ENCODE results near the gene PILRA. TPM values are rescaled to one million over a fixed set of nuclear protein-coding genes. Genes with fewer than 3 reads are reported as not detected.

Gene PILRA
- total and polyA plus RNA-seq, 2 of the 13 experiments (the other 11 are each of a cell fraction or from before 2014, with no cell fraction given), result 0.13 to 1.3 TPM

DNA sequence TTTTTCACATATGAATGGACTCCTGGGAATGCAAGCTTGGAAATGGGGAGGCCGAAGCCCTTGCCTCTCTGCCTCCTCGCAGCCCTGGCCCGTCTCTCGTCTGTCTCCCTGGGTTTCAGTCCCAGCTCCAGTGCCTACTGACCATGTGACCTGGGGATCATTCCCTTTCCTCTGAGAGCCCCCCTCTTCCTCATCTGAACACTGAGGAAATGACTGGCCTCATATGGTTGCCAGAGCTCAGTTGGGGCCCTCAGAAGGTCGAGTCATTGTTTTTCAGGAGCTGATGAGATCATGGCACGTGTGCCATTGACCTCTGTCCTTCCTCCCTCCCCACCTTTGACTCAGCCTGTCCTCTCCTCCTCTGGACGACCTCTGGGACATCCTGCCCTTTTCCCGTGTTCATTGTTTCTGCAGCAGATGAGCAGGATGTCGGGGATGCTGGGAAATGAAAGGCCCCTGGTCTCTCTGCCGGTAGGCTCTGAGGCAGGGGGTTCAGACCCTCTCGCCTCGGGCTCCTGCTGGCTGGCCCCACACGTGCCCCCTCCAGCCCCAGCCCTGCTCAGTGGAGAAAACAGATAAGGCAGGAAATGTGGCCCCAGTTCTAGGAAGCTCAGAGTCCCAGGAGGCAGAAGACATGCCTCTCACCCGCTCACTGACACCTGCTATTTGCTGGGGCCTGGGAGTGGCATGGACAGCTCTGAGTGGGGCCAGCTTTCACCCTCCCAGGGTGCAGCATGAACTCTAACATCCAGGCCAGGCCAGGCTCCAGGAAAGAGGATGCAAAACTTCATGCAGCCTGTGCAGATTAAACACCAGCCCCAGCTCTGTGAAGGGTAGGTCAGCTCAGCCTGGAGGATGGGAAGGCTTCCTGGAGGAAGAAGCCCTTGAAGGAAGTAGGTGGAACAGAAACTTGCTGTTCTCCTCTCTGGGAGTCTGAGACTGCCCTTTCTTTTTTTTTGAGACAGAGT, 71.3 kb downstream of the PILRA start (continued):
- TF ChIP-seq, protein P1, sequence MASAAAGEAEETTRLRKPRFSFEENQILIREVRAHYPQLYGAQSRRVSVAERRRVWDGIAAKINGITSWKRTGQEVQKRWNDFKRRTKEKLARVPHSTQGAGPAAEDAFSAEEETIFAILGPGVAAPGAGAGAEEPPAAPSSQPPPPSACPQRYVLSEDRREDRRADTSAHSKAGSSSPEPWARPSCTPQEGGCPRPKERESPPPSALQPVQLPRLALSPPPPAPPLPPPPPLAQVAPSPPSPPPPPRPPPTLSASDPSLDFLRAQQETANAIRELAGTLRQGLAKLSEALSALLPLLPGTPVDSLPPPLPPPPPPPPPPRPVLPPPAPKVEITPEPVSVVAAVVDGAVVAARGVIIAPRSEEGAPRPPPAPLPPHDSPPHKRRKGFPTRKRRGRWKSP (CRISPR knock-in tag; IDR thresholded peaks at IDR 0.05), result peak; percentile 66; the same call in 1 of the 2 replicates
- TF ChIP-seq, protein P2, sequence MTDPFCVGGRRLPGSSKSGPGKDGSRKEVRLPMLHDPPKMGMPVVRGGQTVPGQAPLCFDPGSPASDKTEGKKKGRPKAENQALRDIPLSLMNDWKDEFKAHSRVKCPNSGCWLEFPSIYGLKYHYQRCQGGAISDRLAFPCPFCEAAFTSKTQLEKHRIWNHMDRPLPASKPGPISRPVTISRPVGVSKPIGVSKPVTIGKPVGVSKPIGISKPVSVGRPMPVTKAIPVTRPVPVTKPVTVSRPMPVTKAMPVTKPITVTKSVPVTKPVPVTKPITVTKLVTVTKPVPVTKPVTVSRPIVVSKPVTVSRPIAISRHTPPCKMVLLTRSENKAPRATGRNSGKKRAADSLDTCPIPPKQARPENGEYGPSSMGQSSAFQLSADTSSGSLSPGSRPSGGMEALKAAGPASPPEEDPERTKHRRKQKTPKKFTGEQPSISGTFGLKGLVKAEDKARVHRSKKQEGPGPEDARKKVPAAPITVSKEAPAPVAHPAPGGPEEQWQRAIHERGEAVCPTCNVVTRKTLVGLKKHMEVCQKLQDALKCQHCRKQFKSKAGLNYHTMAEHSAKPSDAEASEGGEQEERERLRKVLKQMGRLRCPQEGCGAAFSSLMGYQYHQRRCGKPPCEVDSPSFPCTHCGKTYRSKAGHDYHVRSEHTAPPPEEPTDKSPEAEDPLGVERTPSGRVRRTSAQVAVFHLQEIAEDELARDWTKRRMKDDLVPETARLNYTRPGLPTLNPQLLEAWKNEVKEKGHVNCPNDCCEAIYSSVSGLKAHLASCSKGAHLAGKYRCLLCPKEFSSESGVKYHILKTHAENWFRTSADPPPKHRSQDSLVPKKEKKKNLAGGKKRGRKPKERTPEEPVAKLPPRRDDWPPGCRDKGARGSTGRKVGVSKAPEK (CRISPR knock-in tag; IDR thresholded peaks at IDR 0.05; ENCODE audit: borderline replicate concordance), result no peak
- no peak for TF ChIP-seq CBX1 (IDR thresholded peaks at IDR 0.05; ENCODE audit: low read depth)
- TF ChIP-seq ELF4 (CRISPR knock-in tag; IDR thresholded peaks at IDR 0.05; ENCODE audit: borderline replicate concordance), result peak; percentile 73
- no peak for TF ChIP-seq RAD21 (CRISPR knock-in tag; IDR thresholded peaks at IDR 0.05)
- TF ChIP-seq, protein P3, sequence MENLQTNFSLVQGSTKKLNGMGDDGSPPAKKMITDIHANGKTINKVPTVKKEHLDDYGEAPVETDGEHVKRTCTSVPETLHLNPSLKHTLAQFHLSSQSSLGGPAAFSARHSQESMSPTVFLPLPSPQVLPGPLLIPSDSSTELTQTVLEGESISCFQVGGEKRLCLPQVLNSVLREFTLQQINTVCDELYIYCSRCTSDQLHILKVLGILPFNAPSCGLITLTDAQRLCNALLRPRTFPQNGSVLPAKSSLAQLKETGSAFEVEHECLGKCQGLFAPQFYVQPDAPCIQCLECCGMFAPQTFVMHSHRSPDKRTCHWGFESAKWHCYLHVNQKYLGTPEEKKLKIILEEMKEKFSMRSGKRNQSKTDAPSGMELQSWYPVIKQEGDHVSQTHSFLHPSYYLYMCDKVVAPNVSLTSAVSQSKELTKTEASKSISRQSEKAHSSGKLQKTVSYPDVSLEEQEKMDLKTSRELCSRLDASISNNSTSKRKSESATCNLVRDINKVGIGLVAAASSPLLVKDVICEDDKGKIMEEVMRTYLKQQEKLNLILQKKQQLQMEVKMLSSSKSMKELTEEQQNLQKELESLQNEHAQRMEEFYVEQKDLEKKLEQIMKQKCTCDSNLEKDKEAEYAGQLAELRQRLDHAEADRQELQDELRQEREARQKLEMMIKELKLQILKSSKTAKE (CRISPR knock-in tag; IDR thresholded peaks at IDR 0.05; ENCODE audit: borderline replicate concordance), result peak; percentile 88
- TF ChIP-seq, protein P4, sequence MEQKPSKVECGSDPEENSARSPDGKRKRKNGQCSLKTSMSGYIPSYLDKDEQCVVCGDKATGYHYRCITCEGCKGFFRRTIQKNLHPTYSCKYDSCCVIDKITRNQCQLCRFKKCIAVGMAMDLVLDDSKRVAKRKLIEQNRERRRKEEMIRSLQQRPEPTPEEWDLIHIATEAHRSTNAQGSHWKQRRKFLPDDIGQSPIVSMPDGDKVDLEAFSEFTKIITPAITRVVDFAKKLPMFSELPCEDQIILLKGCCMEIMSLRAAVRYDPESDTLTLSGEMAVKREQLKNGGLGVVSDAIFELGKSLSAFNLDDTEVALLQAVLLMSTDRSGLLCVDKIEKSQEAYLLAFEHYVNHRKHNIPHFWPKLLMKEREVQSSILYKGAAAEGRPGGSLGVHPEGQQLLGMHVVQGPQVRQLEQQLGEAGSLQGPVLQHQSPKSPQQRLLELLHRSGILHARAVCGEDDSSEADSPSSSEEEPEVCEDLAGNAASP (CRISPR knock-in tag; IDR thresholded peaks at IDR 0.05; ENCODE audit: borderline replicate concordance), result peak; percentile 79; the same call in 1 of the 2 replicates
- no peak for TF ChIP-seq PCBP1 (IDR thresholded peaks at IDR 0.05; ENCODE audit: borderline replicate concordance, low read depth, low read length)
- TF ChIP-seq, protein P5, sequence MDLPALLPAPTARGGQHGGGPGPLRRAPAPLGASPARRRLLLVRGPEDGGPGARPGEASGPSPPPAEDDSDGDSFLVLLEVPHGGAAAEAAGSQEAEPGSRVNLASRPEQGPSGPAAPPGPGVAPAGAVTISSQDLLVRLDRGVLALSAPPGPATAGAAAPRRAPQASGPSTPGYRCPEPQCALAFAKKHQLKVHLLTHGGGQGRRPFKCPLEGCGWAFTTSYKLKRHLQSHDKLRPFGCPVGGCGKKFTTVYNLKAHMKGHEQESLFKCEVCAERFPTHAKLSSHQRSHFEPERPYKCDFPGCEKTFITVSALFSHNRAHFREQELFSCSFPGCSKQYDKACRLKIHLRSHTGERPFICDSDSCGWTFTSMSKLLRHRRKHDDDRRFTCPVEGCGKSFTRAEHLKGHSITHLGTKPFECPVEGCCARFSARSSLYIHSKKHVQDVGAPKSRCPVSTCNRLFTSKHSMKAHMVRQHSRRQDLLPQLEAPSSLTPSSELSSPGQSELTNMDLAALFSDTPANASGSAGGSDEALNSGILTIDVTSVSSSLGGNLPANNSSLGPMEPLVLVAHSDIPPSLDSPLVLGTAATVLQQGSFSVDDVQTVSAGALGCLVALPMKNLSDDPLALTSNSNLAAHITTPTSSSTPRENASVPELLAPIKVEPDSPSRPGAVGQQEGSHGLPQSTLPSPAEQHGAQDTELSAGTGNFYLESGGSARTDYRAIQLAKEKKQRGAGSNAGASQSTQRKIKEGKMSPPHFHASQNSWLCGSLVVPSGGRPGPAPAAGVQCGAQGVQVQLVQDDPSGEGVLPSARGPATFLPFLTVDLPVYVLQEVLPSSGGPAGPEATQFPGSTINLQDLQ (CRISPR knock-in tag; IDR thresholded peaks at IDR 0.05), result 0 out of 2 replicates have a peak, but pooled peaks have one; percentile 67
- TF ChIP-seq RNF2 (conservative IDR thresholded peaks at IDR 0.05; ENCODE audit: low read depth), result 0 out of 2 replicates have a peak, but pooled peaks have one; percentile 73
- TF ChIP-seq RBFOX2 (IDR thresholded peaks at IDR 0.05; ENCODE audit: low read depth, low read length), result peak; percentile 43; the same call in 1 of the 2 replicates
- TF ChIP-seq ZNF776 (CRISPR knock-in tag; IDR thresholded peaks at IDR 0.05), result no peak
- TF ChIP-seq MTA3 (CRISPR knock-in tag; IDR thresholded peaks at IDR 0.05), result no peak
- TF ChIP-seq, protein P6, sequence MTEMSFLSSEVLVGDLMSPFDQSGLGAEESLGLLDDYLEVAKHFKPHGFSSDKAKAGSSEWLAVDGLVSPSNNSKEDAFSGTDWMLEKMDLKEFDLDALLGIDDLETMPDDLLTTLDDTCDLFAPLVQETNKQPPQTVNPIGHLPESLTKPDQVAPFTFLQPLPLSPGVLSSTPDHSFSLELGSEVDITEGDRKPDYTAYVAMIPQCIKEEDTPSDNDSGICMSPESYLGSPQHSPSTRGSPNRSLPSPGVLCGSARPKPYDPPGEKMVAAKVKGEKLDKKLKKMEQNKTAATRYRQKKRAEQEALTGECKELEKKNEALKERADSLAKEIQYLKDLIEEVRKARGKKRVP (CRISPR knock-in tag; IDR thresholded peaks at IDR 0.05), result peak in 1 of 2 experiments; percentile 71; a peak in 1 of 4 replicates
- TF ChIP-seq ZNF468 (CRISPR knock-in tag; IDR thresholded peaks at IDR 0.05), result no peak

Measured in HepG2 (cell line).